Measurements from ENCODE around the gene RNASEH2B.

Gene RNASEH2B

DNA sequence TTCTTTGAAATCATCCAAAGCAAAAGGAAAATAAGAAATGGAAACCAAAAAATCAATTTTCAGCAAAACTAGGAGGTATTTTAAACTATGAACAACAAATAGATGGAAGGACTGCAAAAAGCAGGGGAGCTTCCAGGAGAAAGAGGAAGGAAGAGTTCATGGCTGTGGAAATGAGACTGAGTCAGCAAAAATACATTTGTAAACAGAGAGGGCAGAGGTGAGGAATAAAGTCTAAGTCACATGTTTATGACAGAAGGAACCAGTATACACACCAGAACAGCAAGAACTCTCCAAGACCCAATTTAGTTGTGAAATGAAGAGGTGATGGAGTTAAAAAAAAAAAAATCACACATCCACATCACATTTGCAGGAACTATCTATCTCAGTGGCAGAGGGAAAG lies 69.6 kb downstream of the RNASEH2B start:
- no peak overlapping the region for H3K27ac Mint-ChIP-seq
- H3K27me3 Mint-ChIP-seq = no peaks in the 10 kb centered on the region
- DNase-seq (no peak), ATAC-seq (replicated peaks) (no peak)
- no peak overlapping the region for H3K4me3 Mint-ChIP-seq
- peaks cover 31 to 39% of the 10 kb centered on the region in 2 donors for H3K36me3 Mint-ChIP-seq
- H3K4me1 Mint-ChIP-seq = peaks cover 0 to 2% of the 10 kb centered on the region in 2 donors
- peaks cover 0 to 3% of the 10 kb centered on the region in 2 donors for H3K9me3 Mint-ChIP-seq

DNA sequence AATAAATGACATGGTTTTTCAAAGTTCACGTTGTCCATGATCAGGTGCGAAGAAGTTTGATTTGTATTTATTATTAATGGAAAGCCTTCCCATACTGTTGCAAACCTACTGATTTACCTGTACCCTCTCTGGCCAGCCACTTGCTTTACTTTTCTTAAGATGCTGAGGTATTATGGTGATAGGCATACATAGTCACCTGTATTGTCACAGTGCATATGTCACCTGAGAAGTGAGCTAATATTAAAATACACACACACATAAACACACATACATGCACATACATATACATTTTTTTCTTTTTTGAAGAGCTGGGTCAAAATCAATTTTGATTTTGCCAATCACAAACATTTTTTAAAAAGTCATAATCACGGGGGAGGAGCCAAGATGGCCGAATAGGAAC lies 72.1 kb downstream of the RNASEH2B start:
- Mint-ChIP-seq H3K36me3 (peaks cover 14 to 21% of the 10 kb centered on the region in 2 donors), H3K27ac (no peak overlapping the region), H3K4me3 (peak overlapping the region in 1 of 2 donors; percentile 51), H3K9me3 (peaks cover 0 to 1% of the 10 kb centered on the region in 2 donors), H3K4me1 (peaks cover 0 to 2% of the 10 kb centered on the region in 2 donors), H3K27me3 (no peaks in the 10 kb centered on the region)
- DNase-seq = no peak
- ATAC-seq (replicated peaks) = no peak

DNA sequence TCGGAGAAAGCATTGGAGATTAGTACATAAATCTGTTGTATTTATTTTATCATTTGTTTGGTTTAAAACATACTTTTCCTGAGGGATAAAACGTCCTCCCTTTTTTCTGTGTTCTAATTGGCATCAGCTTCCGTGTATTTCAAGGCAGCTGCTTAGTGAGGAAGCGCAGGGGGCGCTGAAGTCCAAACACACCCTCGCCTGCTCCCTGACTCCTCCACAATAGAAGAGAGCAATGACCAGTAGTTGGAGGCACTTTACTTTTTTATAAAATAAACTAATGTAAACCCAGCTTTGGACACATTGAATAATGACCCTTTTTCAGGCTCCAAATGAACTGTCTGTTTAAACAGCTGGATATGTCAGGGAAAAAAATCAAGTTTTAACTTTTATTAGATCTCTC lies 79.9 kb downstream of the RNASEH2B start:
- peaks cover 10 to 27% of the 10 kb centered on the region in 2 donors for H3K4me1 Mint-ChIP-seq
- no peak overlapping the region for H3K27ac Mint-ChIP-seq
- DNase-seq (no peak), ATAC-seq (replicated peaks) (no peak)
- H3K4me3 Mint-ChIP-seq = no peak overlapping the region
- H3K9me3 Mint-ChIP-seq = peaks cover 0 to 3% of the 10 kb centered on the region in 2 donors
- H3K27me3 Mint-ChIP-seq = no peaks in the 10 kb centered on the region
- H3K36me3 Mint-ChIP-seq = no peaks in the 10 kb centered on the region

DNA sequence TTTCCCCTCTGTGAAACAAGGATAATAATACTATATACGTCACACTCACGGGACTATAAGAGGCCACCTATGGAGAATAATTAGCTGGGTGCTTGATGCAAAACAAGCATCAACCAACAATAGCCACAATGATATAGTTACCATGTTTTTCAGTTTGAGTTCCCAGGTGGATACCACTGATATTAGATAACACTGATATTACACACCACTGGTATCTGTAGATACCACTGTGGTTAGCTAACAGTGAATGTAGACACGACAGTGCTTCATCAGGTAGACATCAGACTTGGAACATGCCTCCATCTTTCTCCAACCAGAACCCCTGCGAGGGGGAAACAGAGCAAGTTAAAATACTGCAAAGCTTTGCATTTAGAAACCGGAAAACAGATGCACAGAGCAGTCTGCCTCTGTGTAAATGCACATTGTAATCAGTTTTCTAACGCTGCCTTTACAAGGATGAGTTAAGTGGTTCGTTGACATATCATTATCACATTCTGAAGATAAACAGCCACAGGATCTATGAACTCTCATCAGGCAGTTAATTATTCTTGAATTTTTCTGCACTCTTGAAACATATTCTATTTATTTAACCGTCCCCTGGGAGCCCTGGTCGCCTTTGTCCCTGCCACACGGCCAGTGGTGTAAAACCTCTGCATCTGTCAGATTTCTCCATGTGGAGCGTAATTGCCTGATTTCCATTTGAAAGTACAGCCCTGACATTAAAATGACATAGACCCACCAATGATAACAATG lies 80.7 kb downstream of the RNASEH2B start:
- DNase-seq (no peak), ATAC-seq (replicated peaks) (no peak)
- no peak overlapping the region for H3K4me3 Mint-ChIP-seq
- no peaks in the 10 kb centered on the region for H3K36me3 Mint-ChIP-seq
- H3K27ac Mint-ChIP-seq = no peak overlapping the region
- no peaks in the 10 kb centered on the region for H3K27me3 Mint-ChIP-seq
- H3K9me3 Mint-ChIP-seq = peaks cover 0 to 3% of the 10 kb centered on the region in 2 donors
- peaks cover 10 to 27% of the 10 kb centered on the region in 2 donors for H3K4me1 Mint-ChIP-seq

DNA sequence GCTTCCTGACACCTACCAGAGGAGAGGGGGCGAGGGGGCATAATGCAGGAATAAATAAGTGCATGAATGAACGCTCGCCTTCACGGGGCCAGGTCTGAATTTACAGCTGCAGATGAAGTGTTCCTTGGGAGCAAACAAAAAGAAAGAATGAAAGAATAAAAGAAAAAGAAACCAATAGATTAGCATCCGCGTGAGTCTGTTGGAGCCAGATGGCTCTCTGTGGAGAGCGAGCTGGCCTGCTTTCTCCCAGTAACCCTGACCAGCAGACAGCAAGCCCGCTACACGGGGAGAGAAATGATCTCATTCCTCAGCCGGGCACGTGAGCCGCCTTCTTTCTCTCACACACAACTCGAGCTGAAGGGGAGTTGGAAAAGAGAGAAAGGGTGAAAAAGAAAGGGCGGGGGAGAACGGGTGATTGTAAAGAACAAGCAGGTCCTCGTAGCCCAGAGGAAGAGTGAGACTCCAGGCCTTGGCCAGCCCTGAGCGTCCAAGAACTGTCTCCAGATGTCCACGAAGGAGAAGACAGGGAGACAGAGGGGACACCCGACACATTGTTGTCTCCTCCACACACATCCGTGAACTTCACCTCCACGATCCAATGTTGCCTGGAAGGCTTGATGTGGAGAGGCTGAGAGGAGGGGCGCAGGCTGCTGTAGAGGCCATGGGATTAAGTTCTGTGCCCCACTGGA lies 81.4 kb downstream of the RNASEH2B start:
- Mint-ChIP-seq H3K4me3 (no peak overlapping the region), H3K9me3 (peaks cover 0 to 3% of the 10 kb centered on the region in 2 donors), H3K27me3 (no peaks in the 10 kb centered on the region), H3K27ac (no peak overlapping the region), H3K4me1 (peaks cover 10 to 27% of the 10 kb centered on the region in 2 donors), H3K36me3 (no peaks in the 10 kb centered on the region)
- DNase-seq = no peak
- ATAC-seq (replicated peaks) = peak in 1 of 2 donors; percentile 3

DNA sequence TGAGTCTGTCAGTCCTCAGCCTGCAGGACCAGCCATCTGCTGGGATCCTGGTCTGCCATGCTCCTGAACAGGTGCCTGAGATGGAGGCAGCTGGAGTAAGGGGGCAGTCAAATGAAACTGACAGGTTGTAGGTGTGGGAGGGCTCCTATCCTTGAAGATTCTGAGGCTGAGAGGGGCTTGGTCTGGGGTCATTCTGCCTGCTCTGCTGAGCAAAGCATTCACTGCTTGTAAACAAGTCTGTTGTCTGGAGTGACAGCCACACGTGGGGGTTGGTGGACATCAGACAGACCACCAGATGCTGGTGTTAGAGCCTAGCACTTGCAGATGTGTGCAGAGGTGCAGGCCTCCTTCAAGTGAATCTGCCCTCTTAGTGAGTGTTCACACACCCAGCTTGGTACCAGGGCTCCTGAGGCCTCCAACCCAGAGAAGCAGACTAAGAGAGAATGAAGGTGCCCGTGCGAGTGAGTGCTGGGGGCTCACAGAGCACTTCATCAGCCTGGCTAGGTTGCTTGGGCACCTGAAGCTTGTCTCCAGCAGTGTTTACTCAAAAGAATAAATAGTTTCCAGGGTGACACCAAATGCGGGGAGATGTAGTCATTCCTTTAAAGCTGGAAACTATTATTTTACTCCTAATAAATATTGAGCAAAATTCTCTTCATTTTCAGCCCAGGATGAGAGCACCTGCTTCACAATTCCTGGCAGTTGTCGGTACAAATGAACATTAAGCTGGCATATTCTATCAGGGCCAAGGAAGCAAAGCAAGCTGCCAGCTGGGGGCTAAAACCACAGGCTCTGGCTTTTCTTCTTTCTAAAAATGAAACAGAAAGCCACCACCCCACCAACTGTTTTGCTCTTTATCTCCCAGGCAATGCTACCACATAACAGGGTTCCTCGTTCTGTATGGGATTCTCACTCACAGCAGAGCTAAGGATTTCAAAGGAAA lies 82.3 kb downstream of the RNASEH2B start:
- H3K27me3 Mint-ChIP-seq = no peaks in the 10 kb centered on the region
- DNase-seq (peak; percentile 5), ATAC-seq (replicated peaks) (peak; percentile 83 to 87)
- no peaks in the 10 kb centered on the region for H3K36me3 Mint-ChIP-seq
- H3K9me3 Mint-ChIP-seq = peaks cover 0 to 3% of the 10 kb centered on the region in 2 donors
- H3K4me3 Mint-ChIP-seq = peak overlapping the region; percentile 53 to 59
- peaks cover 10 to 27% of the 10 kb centered on the region in 2 donors for H3K4me1 Mint-ChIP-seq
- H3K27ac Mint-ChIP-seq = peak overlapping the region; percentile 84

DNA sequence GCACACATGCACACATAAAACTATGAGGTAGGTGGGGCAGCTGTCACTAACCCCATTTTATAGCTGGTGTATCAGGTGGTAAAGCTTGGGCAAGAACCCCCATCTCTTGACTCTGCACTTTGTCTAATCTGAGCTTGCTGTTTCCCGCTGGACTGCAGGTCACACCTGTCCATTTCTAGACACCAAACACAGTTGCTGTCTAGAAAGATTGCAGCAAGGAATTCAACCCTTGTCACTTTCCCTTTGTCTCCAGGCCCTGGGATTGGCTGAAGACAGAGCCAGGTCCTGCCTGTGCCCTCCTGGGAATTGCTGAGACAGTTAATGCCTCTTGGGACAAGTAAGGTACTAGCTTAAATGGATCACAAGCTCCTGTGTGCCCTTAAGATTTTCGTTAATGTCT lies 83.8 kb downstream of the RNASEH2B start:
- H3K27ac Mint-ChIP-seq = no peak overlapping the region
- H3K36me3 Mint-ChIP-seq = no peaks in the 10 kb centered on the region
- H3K9me3 Mint-ChIP-seq = peaks cover 0 to 3% of the 10 kb centered on the region in 2 donors
- peaks cover 10 to 27% of the 10 kb centered on the region in 2 donors for H3K4me1 Mint-ChIP-seq
- H3K4me3 Mint-ChIP-seq = no peak overlapping the region
- DNase-seq = no peak
- no peaks in the 10 kb centered on the region for H3K27me3 Mint-ChIP-seq
- ATAC-seq (replicated peaks) = no peak

DNA sequence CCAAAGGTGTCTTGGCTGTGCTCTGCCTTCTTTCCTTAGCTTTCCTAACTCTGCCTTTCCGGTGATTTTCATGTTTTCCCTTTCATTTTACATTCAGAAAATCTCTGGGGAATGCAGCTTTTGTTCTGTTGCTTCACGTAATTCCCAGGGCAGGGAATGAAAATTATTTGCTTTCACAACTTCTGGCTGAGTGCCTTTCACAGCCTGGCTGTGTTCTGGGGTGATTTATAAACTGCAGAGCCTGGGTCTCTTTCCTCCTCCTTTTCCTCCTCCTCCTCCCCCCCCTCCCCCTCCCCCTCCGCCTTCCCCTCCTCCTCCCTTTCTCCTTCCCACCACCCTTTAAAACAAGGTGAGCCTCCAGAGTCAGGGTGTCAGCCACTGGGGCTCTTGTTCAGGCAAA lies 84.3 kb downstream of the RNASEH2B start:
- H3K27ac Mint-ChIP-seq = no peak overlapping the region
- H3K36me3 Mint-ChIP-seq = peaks cover 0 to 4% of the 10 kb centered on the region in 2 donors
- DNase-seq = no peak
- no peak overlapping the region for H3K4me3 Mint-ChIP-seq
- H3K9me3 Mint-ChIP-seq = peaks cover 0 to under 1% of the 10 kb centered on the region in 2 donors
- ATAC-seq (replicated peaks) = no peak
- no peaks in the 10 kb centered on the region for H3K27me3 Mint-ChIP-seq
- peaks cover 10 to 27% of the 10 kb centered on the region in 2 donors for H3K4me1 Mint-ChIP-seq

DNA sequence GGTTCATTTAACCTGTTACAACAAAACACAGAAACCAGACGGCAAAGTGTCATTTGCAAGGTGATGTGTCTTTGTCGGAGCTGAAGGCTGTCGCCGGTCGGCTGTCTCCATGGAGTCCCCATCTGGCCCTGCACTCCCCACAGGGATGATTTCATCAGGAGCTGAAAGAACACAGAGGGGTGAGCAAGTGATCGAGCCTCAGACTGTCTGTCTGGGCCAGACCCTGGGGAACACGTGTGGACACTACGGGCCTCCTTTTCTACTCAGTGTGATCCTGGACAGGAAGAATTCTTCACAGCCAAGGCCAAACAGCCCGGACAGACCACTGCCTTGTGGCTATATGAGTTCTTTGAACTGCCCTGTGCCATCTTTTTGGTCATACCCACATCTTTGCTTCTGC lies 85.1 kb downstream of the RNASEH2B start:
- Mint-ChIP-seq H3K4me3 (no peak overlapping the region), H3K9me3 (no peaks in the 10 kb centered on the region), H3K36me3 (peaks cover 0 to 10% of the 10 kb centered on the region in 2 donors), H3K27ac (no peak overlapping the region), H3K27me3 (no peaks in the 10 kb centered on the region), H3K4me1 (peaks cover 10 to 27% of the 10 kb centered on the region in 2 donors)
- DNase-seq (no peak), ATAC-seq (replicated peaks) (no peak)

DNA sequence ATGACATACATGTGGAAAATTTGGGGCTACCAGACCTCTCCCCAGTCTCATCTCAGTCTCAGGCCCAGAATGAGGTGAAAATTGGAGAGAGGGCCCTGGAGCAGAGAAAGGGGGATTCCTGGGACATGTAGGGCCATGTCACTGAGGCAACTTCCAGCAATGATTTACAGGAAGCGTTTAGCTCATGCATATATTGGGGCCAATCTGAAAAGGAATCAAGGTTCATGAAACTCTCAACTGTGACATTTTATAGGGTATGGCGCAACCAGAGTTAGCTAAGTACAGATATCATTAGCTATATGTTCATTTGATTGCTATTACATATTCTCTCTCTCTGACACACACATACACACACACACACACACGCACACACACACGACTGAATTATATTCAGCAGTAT lies 86.3 kb downstream of the RNASEH2B start:
- peaks cover 0 to 10% of the 10 kb centered on the region in 2 donors for H3K36me3 Mint-ChIP-seq
- peaks cover 8 to 22% of the 10 kb centered on the region in 2 donors for H3K4me1 Mint-ChIP-seq
- H3K27ac Mint-ChIP-seq = no peak overlapping the region
- H3K4me3 Mint-ChIP-seq = no peak overlapping the region
- no peak for DNase-seq
- ATAC-seq (replicated peaks) = no peak
- no peaks in the 10 kb centered on the region for H3K9me3 Mint-ChIP-seq
- no peaks in the 10 kb centered on the region for H3K27me3 Mint-ChIP-seq

DNA sequence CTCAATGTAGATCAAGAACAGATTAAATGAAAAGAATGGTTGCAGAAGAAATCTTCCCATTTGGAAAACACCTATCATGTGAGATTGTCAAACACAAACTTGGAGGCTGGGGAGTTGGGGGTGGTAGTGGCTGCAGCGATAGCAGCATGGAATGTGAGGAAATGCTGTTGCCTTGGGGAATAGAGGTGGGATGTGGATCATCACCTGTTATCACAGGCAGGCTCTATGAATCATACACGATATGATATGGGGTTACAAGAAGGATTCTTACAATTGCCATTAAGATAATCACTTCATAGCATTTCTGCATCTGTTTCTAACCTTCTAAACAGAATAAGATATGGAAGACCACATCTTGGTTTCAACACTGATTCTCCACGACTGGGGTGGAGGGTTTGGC lies 88.7 kb downstream of the RNASEH2B start:
- Mint-ChIP-seq H3K27me3 (no peaks in the 10 kb centered on the region), H3K36me3 (peaks cover 0 to 10% of the 10 kb centered on the region in 2 donors), H3K9me3 (no peaks in the 10 kb centered on the region), H3K27ac (no peak overlapping the region), H3K4me3 (no peak overlapping the region), H3K4me1 (no peaks in the 10 kb centered on the region)
- ATAC-seq (replicated peaks) (no peak), DNase-seq (no peak)

DNA sequence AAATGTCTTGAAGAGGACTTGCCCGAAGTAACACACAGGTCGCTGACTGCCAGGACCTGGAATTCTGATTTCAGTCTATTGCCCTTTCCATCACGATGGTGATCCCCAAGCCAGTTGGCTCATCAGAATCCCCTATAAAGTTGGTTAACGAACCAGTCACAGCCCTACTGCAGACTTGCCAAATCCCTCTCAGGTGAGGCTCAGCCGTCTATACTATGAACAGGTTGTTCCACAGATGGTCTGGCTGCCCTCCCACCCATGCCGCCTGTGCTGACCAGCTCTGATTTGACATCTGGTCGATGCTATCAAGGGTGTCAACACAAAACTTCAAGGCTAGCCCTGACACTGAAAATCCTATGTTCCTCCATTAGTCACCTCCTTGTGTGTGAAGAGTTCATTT lies 90.0 kb downstream of the RNASEH2B start:
- H3K4me1 Mint-ChIP-seq = no peaks in the 10 kb centered on the region
- DNase-seq = no peak
- H3K27me3 Mint-ChIP-seq = peaks cover 7 to 8% of the 10 kb centered on the region in 2 donors
- H3K9me3 Mint-ChIP-seq = no peaks in the 10 kb centered on the region
- no peak overlapping the region for H3K4me3 Mint-ChIP-seq
- peaks cover 0 to 10% of the 10 kb centered on the region in 2 donors for H3K36me3 Mint-ChIP-seq
- no peak for ATAC-seq (replicated peaks)
- H3K27ac Mint-ChIP-seq = no peak overlapping the region

DNA sequence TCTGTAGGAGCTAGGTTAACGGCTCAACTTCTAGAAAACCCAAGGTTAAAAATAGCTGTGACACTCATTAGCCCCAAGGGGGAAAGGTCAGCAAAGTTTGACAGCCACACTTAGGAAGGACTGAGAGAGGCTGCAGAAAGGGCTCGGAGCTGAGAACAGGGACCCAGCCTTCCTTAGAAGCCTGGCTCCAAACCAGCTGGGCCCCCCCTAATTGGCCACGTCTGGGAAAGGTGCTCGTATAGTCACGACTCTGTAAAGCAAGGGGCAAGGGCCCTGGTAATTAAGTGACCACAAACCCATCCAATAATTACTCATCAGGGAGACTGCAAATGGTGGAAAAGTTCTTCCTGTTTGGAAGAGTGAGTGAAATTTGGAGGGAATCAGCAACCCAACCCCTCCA lies 90.5 kb downstream of the RNASEH2B start:
- Mint-ChIP-seq H3K36me3 (peaks cover 0 to 10% of the 10 kb centered on the region in 2 donors), H3K4me3 (no peak overlapping the region), H3K27me3 (peaks cover 8 to 11% of the 10 kb centered on the region in 2 donors), H3K9me3 (no peaks in the 10 kb centered on the region), H3K27ac (no peak overlapping the region), H3K4me1 (no peaks in the 10 kb centered on the region)
- ATAC-seq (replicated peaks) (no peak), DNase-seq (no peak)
